HepG2 (cell line): ENCODE results near the gene RIN3. TPM values are rescaled to one million over a fixed set of nuclear protein-coding genes. Genes with fewer than 3 reads are reported as not detected.

Source experiments
- ATAC-seq: fragments of 200-7000 bp; cut with Tn5 transposase; 3 replicates; pipeline ENCODE4 v1.9.1; 2020; ENCODE audit warnings: mild to moderate bottlenecking, moderate library complexity
- BruUV-seq: library from RNA; stranded (reverse); fragments of 400-500 nt; replicated peaks from 2 replicates; lab custom pipeline; 2021; lab: Mats Ljungman, UMichigan
- CTCF ChIA-PET: fragments of 300-600 bp; formaldehyde crosslinking; extraction: SDS; loops from one replicate; lab custom pipeline; 2021; ENCODE audit warnings: low total read pairs, inconsistent platforms, low intra/inter-chr PET ratio; lab: Yijun Ruan, JAX
- POLR2A ChIA-PET: fragments of 350-600 bp; sonication (Branson Sonifier 250); formaldehyde crosslinking; loops from one replicate; lab custom pipeline; 2020; ENCODE audit warnings: antibody characterized with exemption, inconsistent platforms; lab: Yijun Ruan, JAX
- DNase-seq: peaks from one replicate; pipeline ENCODE4 v3.0.0-alpha.2; 2015; ENCODE audit warnings: low spot score
- FAIRE-seq: peaks from 3 replicates; lab custom pipeline; 2011; peaks lifted over from hg19 to GRCh38; lab: Jason Lieb, UNC
- H2AFZ ChIP-seq: one replicate; pipeline ENCODE4 v1.6.1; 2011; ENCODE audit warnings: low read length, inconsistent platforms
- H3K27ac ChIP-seq: fragments of 300-600 bp; 3 replicates; pipeline ENCODE4 v1.8.0; 2011; ENCODE audit warnings: mixed run types, mild to moderate bottlenecking, mixed read lengths, low read length, inconsistent platforms; ENCODE audit not compliant: insufficient read depth; ENCODE audit errors: extremely low read length
- H3K27me3 ChIP-seq, 2 experiments: fragments of 200-600 bp in 1 of 2; 2 replicates in 1 of 2; 3 replicates in 1 of 2; pipeline versions ENCODE4 v1.6.0 to v1.8.0; 2011; ENCODE audit warnings: low read length in 2 of 2, mild to moderate bottlenecking in 2 of 2, moderate library complexity in 2 of 2, inconsistent platforms in 1 of 2; ENCODE audit not compliant: insufficient read depth in 2 of 2, control insufficient read depth in 1 of 2
- H3K36me3 ChIP-seq, 2 experiments: fragments of 200-600 bp in 1 of 2; replicated peaks in 1 of 2; 2 replicates in 1 of 2; 3 replicates in 1 of 2; pipeline versions ENCODE4 v1.5.1 to v1.8.0; 2011; ENCODE audit warnings: low read length in 2 of 2, inconsistent platforms in 1 of 2; ENCODE audit not compliant: insufficient read depth in 2 of 2, control insufficient read depth in 1 of 2
- H3K4me1 ChIP-seq: 2 replicates; pipeline ENCODE4 v1.5.1; 2012; ENCODE audit warnings: low read length, inconsistent platforms; ENCODE audit not compliant: insufficient read depth
- H3K4me2 ChIP-seq: 2 replicates; pipeline ENCODE4 v1.6.0; 2011; ENCODE audit warnings: low read depth, low read length, inconsistent platforms
- H3K4me3 ChIP-seq, 3 experiments: fragments of 200-600 bp in 1 of 3; sonication (generic), shearing (Covaris generic) in 1 of 3; replicated peaks in 1 of 3; 2 replicates each; pipeline ENCODE4 v1.5.1; 2011 to 2016; ENCODE audit warnings: low read length in 3 of 3, inconsistent platforms in 2 of 3, low read depth in 2 of 3, mild to moderate bottlenecking in 2 of 3, control low read depth in 1 of 3, mixed read lengths in 1 of 3; ENCODE audit not compliant: insufficient read depth in 1 of 3
- H3K79me2 ChIP-seq: one replicate; pipeline ENCODE4 v1.6.1; 2011; ENCODE audit warnings: low read length, inconsistent platforms; ENCODE audit not compliant: insufficient read depth
- H3K9ac ChIP-seq: 2 replicates; pipeline ENCODE4 v1.6.0; 2011; ENCODE audit warnings: mild to moderate bottlenecking, low read depth, low read length, inconsistent platforms; ENCODE audit not compliant: insufficient read depth
- H3K9me3 ChIP-seq: 2 replicates; pipeline ENCODE4 v1.5.1; 2012; ENCODE audit warnings: mild to moderate bottlenecking, low read length
- H4K20me1 ChIP-seq: 2 replicates; pipeline ENCODE4 v1.6.0; 2011; ENCODE audit warnings: inconsistent platforms, mild to moderate bottlenecking, low read length, moderate library complexity; ENCODE audit not compliant: insufficient read depth
- AHDC1 ChIP-seq: sonication (generic); formaldehyde crosslinking; IDR thresholded peaks from 2 replicates; pipeline ENCODE4 v1.5.1; 2020; ENCODE audit warnings: mild to moderate bottlenecking, missing genetic modification reagents, borderline replicate concordance
- FOXP1 ChIP-seq, 2 experiments: fragments of 450-650 bp in 1 of 2; IDR thresholded peaks; 2 replicates each; pipeline ENCODE4 v1.6.1; 2017 to 2018; ENCODE audit warnings: antibody characterized with exemption in 1 of 2
- GPN1 ChIP-seq: sonication (generic); formaldehyde crosslinking; IDR thresholded peaks from 2 replicates; pipeline ENCODE4 v1.5.1; 2020; ENCODE audit warnings: missing genetic modification reagents, borderline replicate concordance
- HMG20B ChIP-seq: conservative IDR thresholded peaks from 2 replicates; pipeline ENCODE4 v1.6.1; 2016; ENCODE audit warnings: missing genetic modification reagents, missing compliant biosample characterization
- NCOA1 ChIP-seq: sonication (generic); formaldehyde crosslinking; IDR thresholded peaks from 2 replicates; pipeline ENCODE4 v1.9.0; 2021; ENCODE audit warnings: missing genetic modification reagents
- PAWR ChIP-seq: sonication (generic); formaldehyde crosslinking; IDR thresholded peaks from 2 replicates; pipeline ENCODE4 v1.4.0; 2020; ENCODE audit warnings: missing genetic modification reagents, mild to moderate bottlenecking, borderline replicate concordance
- POLR2G ChIP-seq: fragments of 200-400 bp; formaldehyde crosslinking; IDR thresholded peaks from 2 replicates; pipeline ENCODE4 v1.6.1; 2018; ENCODE audit warnings: mild to moderate bottlenecking, low read depth, low read length, moderate library complexity
- PRDM4 ChIP-seq: sonication (generic); formaldehyde crosslinking; IDR thresholded peaks from 2 replicates; pipeline ENCODE4 v1.9.0; 2021; ENCODE audit warnings: missing genetic modification reagents, borderline replicate concordance
- SIN3B ChIP-seq: fragments of 150-350 bp; IDR thresholded peaks from 2 replicates; pipeline ENCODE4 v1.6.1; 2014; ENCODE audit warnings: low read length
- SMAD9 ChIP-seq: sonication (generic); formaldehyde crosslinking; IDR thresholded peaks from 2 replicates; pipeline ENCODE4 v1.5.1; 2020; ENCODE audit warnings: mild to moderate bottlenecking, missing genetic modification reagents
- SP140L ChIP-seq: sonication (generic); formaldehyde crosslinking; IDR thresholded peaks from 2 replicates; pipeline ENCODE4 v1.4.0; 2020; ENCODE audit warnings: missing genetic modification reagents, borderline replicate concordance
- STAT5B ChIP-seq: sonication (generic); formaldehyde crosslinking; IDR thresholded peaks from 2 replicates; pipeline ENCODE4 v1.4.0; 2020; ENCODE audit warnings: missing genetic modification reagents
- TCF7L2 ChIP-seq: IDR thresholded peaks from 2 replicates; pipeline ENCODE4 v1.6.1; 2011; ENCODE audit warnings: mild to moderate bottlenecking, low read depth, low read length, moderate library complexity
- ZEB1 ChIP-seq: IDR thresholded peaks from 2 replicates; pipeline ENCODE4 v1.6.1; 2012; ENCODE audit warnings: mild to moderate bottlenecking, low read depth, inconsistent platforms; ENCODE audit not compliant: insufficient replicate concordance
- ZNF253 ChIP-seq: sonication (generic); formaldehyde crosslinking; IDR thresholded peaks from 2 replicates; pipeline ENCODE4 v1.8.0; 2022; ENCODE audit warnings: mild to moderate bottlenecking, missing genetic modification reagents, borderline replicate concordance
- ZNF766 ChIP-seq: sonication (generic); formaldehyde crosslinking; IDR thresholded peaks from 2 replicates; pipeline ENCODE4 v1.5.0; 2020; ENCODE audit warnings: missing genetic modification reagents, borderline replicate concordance
- ZSCAN30 ChIP-seq: sonication (generic); formaldehyde crosslinking; IDR thresholded peaks from 2 replicates; pipeline ENCODE4 v1.5.0; 2020; ENCODE audit warnings: mild to moderate bottlenecking, missing genetic modification reagents
- WGBS: methylation state at CpG from one replicate; pipeline ENCODE4 v1.1.6; 2017; ENCODE audit warnings: low lambda C conversion rate; 5-methylcytosine and 5-hydroxymethylcytosine counted together
- in situ Hi-C: cut with HindIII; loops from 2 replicates; pipeline ENCODE4 v1.10.0; 2017; ENCODE audit warnings: low pct_unique_long_range_greater_than_20kb; ENCODE audit not compliant: extremely low pct_ligation_motif_present
- intact Hi-C: fragments of 100-400 bp; cut with micrococcal nuclease; formaldehyde crosslinking; loops from one replicate; pipeline ENCODE4 v1.10.0; 2022; ENCODE audit not compliant: unreplicated experiment
- polyA plus RNA-seq, 8 experiments: library from polyadenylated mRNA; depleted of rRNA in 3 of 8; stranded (reverse) in 7 of 8; unstranded in 1 of 8; fragments of >200 nt; fragmentation: Illumina TruSeq in 4 of 8; extraction: Trizol in 4 of 8; gene quantifications; 2 replicates each; pipeline versions ENCODE4 v1.2.1 to v1.2.3, GENCODE V29; 2011 to 2016; ENCODE audit warnings: low read depth in 4 of 8, missing spikeins in 1 of 8, mixed read lengths in 1 of 8; ENCODE audit not compliant: insufficient read depth in 1 of 8
- total RNA-seq, 5 experiments: library from RNA; depleted of rRNA; stranded (reverse); fragments of >200 nt; fragmentation: Illumina TruSeq; extraction: Trizol; gene quantifications; 2 replicates each; pipeline ENCODE4 v1.2.3, GENCODE V29; 2016; ENCODE audit warnings: low read depth in 1 of 5

RIN3 gene
- total and polyA plus RNA-seq, 2 of the 13 experiments (the other 11 are each of a cell fraction or from before 2014, with no cell fraction given) = 2.3 to 3.6 TPM

DNA sequence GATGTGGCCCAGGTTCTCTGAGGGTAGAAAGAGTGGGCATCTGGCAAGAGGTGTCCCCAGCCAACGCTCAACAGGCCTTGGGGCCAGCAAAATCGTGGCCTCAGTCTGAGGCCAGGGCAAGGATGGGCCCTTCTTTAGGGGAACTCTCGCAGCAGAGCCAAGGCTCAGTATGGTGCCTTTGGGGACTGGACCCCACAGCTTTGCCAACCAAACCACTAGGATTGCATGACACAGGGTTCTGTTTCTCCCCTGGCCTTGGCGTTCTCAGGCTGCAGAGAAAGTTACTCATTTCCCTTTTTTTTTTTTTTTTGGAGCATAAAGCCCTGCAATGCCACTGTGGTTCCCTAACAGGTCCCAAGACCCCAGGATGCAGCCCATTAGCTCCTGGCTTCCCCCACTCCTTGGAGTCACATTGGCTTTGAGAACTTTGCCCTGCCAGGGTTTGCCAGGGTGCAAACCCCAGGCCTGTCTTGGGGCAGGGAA, 134.3 kb downstream of the RIN3 start:
- no peak for FAIRE-seq
- intact Hi-C loops = no loop called here
- H3K4me2 ChIP-seq = no peak overlapping the region
- TF ChIP-seq ZNF766 (CRISPR knock-in tag) (no peak), ZSCAN30 (no peak), TCF7L2 (no peak), FOXP1 (IDR thresholded peaks at IDR 0.05) (no peak), FOXP1 (CRISPR knock-in tag; IDR thresholded peaks at IDR 0.05) (no peak), PAWR (CRISPR knock-in tag) (no peak), POLR2G (no peak), SP140L (CRISPR knock-in tag) (no peak), ZNF253 (CRISPR knock-in tag) (no peak), ZEB1 (no peak), AHDC1 (CRISPR knock-in tag) (no peak), SMAD9 (CRISPR knock-in tag) (no peak), SIN3B (no peak), GPN1 (CRISPR knock-in tag) (no peak), NCOA1 (CRISPR knock-in tag) (no peak), PRDM4 (no peak), HMG20B (CRISPR knock-in tag) (no peak), STAT5B (CRISPR knock-in tag) (no peak)

More for the DNA sequence above, 134.3 kb downstream of the RIN3 start:
- BruUV-seq = no TSS peak
- 97% methylated on average over 2 of the region's 4 CpGs for WGBS
- ChIA-PET POLR2A (no interaction called here), CTCF (no interaction called here)
- no peaks in the 10 kb centered on the region for H4K20me1 ChIP-seq
- H3K79me2 ChIP-seq = no peaks in the 10 kb centered on the region
- H2AFZ ChIP-seq = no peak overlapping the region
- in situ Hi-C loops = no loop called here
- peaks cover 1 to 7% of the 10 kb centered on the region in 2 experiments; a peak in 4 of 5 replicates for H3K36me3 ChIP-seq
- H3K9me3 ChIP-seq = no peaks in the 10 kb centered on the region
- H3K27ac ChIP-seq = no peak overlapping the region
- no peak overlapping the region for H3K4me3 ChIP-seq
- ATAC-seq (no peak), DNase-seq (no peak)
- H3K4me1 ChIP-seq = no peaks in the 10 kb centered on the region
- no peaks in the 10 kb centered on the region; a peak in 1 of 5 replicates for H3K27me3 ChIP-seq
- no peak overlapping the region for H3K9ac ChIP-seq
